ENCODE data around the gene SDCCAG8.

SDCCAG8 gene

DNA sequence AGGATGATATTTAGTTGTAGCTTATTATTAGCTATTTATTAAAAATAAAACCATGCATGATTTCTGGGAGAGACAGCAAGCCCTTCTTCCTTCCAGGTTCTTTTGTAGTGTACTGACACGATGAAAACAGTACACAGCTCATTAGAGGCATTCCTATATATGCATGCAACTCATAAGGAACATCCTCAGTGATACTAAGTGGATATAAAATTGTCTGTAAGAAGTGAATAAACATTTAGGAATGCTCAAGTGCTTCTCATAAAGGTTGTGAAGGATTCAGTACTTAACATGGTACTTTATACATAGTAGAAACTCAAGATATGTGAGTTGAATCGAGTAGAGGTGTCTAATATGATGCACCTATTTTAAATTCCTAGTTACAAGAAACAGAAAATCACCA is 287.7 kb downstream of the SDCCAG8 start:
- Histone ChIP-seq H3K36me3 (replicated peaks) (no peaks in the 10 kb centered on the region), H3K27ac (no peak overlapping the region), H3K27me3 (replicated peaks) (no peaks in the 10 kb centered on the region), H3K4me3 (ENCODE audit: low read depth, low read length) (no peak overlapping the region)
- in situ Hi-C loops (cut with HindIII; ENCODE audit: low pct_ligation_motif_present, low sequenced_read_pairs): no loop called here
- no peak for TF ChIP-seq CTCF (IDR thresholded peaks at IDR 0.05; ENCODE audit: low read depth, low read length, missing control alignments)
- no peak for DNase-seq

- H3K27ac ChIP-seq: no peak overlapping the region
- no peak for DNase-seq
Observed at GRCh38 chr1:243546457-243546856, 290.6 kb downstream of the SDCCAG8 start.

DNA sequence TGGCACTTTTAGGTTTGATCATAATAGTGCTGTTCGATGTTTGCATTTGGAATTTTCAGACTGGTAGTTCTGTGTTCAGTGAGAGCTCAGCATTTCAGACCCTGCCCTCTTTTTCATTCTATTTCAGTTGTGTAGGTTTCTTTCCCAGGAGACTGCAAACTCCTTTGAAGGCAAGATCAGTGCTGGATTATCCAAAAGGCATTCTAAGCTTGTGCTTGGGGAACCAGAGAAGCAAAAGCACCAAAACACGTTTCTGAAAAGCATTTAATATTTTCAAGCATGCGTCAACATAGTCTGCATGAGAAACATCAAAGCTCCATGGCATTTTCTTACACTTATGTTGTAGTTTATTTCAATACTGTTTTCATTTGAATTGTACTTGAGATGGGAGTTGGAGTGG is 292.1 kb downstream of the SDCCAG8 start:
- Histone ChIP-seq H3K4me3 (ENCODE audit: low read depth, low read length) (no peak overlapping the region), H3K36me3 (replicated peaks) (no peaks in the 10 kb centered on the region), H3K27ac (no peak overlapping the region), H3K27me3 (replicated peaks) (no peaks in the 10 kb centered on the region)
- in situ Hi-C loops (cut with HindIII; ENCODE audit: low pct_ligation_motif_present, low sequenced_read_pairs): no loop called here
- TF ChIP-seq CTCF (IDR thresholded peaks at IDR 0.05; ENCODE audit: low read depth, low read length, missing control alignments): no peak
- no peak for DNase-seq

More at GRCh38 chr1:243546457-243546856, 290.6 kb downstream of the SDCCAG8 start:
- Histone ChIP-seq H3K36me3 (replicated peaks) (no peaks in the 10 kb centered on the region), H3K4me3 (ENCODE audit: low read depth, low read length) (no peak overlapping the region), H3K27me3 (replicated peaks) (no peaks in the 10 kb centered on the region)
- in situ Hi-C loops (cut with HindIII; ENCODE audit: low pct_ligation_motif_present, low sequenced_read_pairs): no loop called here
- no peak for TF ChIP-seq CTCF (IDR thresholded peaks at IDR 0.05; ENCODE audit: low read depth, low read length, missing control alignments)

DNA sequence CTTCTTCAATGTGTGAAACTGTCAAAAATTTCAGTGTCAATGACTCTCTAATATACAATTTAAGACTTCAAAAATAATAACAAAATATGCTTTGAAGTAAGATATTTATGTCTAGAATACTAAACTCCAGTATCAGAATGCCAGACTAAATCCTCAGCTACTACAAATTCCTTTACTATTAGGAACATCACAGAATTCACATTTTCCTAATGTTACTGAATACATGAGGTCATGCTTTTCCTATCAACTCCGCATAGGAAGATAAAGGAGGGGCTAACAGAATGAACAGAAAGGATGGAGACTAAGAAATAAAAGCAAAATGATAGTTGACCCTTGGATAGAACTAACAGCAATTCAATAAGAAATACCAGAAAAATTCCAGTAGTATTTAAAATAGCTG is 292.7 kb downstream of the SDCCAG8 start:
- H3K36me3 ChIP-seq (replicated peaks): no peaks in the 10 kb centered on the region
- no peak for TF ChIP-seq CTCF (IDR thresholded peaks at IDR 0.05; ENCODE audit: low read depth, low read length, missing control alignments)
- in situ Hi-C loops (cut with HindIII; ENCODE audit: low pct_ligation_motif_present, low sequenced_read_pairs): no loop called here
- H3K4me3 ChIP-seq (ENCODE audit: low read depth, low read length): no peak overlapping the region
- DNase-seq: no peak
- H3K27ac ChIP-seq: peak overlapping the region; percentile 75
- no peaks in the 10 kb centered on the region for H3K27me3 ChIP-seq (replicated peaks)

- Histone ChIP-seq H3K36me3 (replicated peaks) (no peaks in the 10 kb centered on the region), H3K27me3 (replicated peaks) (no peaks in the 10 kb centered on the region), H3K27ac (peak overlapping the region; percentile 75), H3K4me3 (ENCODE audit: low read depth, low read length) (no peak overlapping the region)
- in situ Hi-C loops (cut with HindIII; ENCODE audit: low pct_ligation_motif_present, low sequenced_read_pairs): no loop called here
- no peak for TF ChIP-seq CTCF (IDR thresholded peaks at IDR 0.05; ENCODE audit: low read depth, low read length, missing control alignments)
- DNase-seq: peak; percentile 77
Observed at GRCh38 chr1:243549108-243549507, 293.3 kb downstream of the SDCCAG8 start.
